ENCODE measurements around the gene GBF1.

Gene GBF1

GRCh38 chr10:102411341-102412255 lies 166.3 kb downstream of the GBF1 start:
- H3K4me3 ChIP-seq (ENCODE audit: low read depth, low read length): no peak overlapping the region
- no peak for TF ChIP-seq CTCF (IDR thresholded peaks at IDR 0.05; ENCODE audit: borderline replicate concordance, insufficient read depth, low read depth, low read length)

- TF ChIP-seq CTCF (IDR thresholded peaks at IDR 0.05; ENCODE audit: borderline replicate concordance, insufficient read depth, low read depth, low read length): no peak
- H3K4me3 ChIP-seq (ENCODE audit: low read depth, low read length): no peak overlapping the region
These were observed 167.0 kb downstream of the GBF1 start for GRCh38 chr10:102412293-102412692.

- no peak for TF ChIP-seq CTCF (IDR thresholded peaks at IDR 0.05; ENCODE audit: borderline replicate concordance, insufficient read depth, low read depth, low read length)
- H3K4me3 ChIP-seq (ENCODE audit: low read depth, low read length): no peak overlapping the region
These were observed 167.8 kb downstream of the GBF1 start for GRCh38 chr10:102413053-102413705.

- no peak for TF ChIP-seq CTCF (IDR thresholded peaks at IDR 0.05; ENCODE audit: borderline replicate concordance, insufficient read depth, low read depth, low read length)
- no peak overlapping the region for H3K4me3 ChIP-seq (ENCODE audit: low read depth, low read length)
These were observed 168.7 kb downstream of the GBF1 start for GRCh38 chr10:102413806-102414561.

GRCh38 chr10:102414749-102415148 lies 169.4 kb downstream of the GBF1 start:
- no peak overlapping the region for H3K4me3 ChIP-seq (ENCODE audit: low read depth, low read length)
- no peak for TF ChIP-seq CTCF (IDR thresholded peaks at IDR 0.05; ENCODE audit: borderline replicate concordance, insufficient read depth, low read depth, low read length)

GRCh38 chr10:102416283-102416682 lies 171.0 kb downstream of the GBF1 start:
- TF ChIP-seq CTCF (IDR thresholded peaks at IDR 0.05; ENCODE audit: borderline replicate concordance, insufficient read depth, low read depth, low read length): no peak
- no peak overlapping the region for H3K4me3 ChIP-seq (ENCODE audit: low read depth, low read length)

Data from GM12875 (cell line).